Upper lobe of left lung (tissue), 4 donors: Measurements from ENCODE around the gene G0S2.

Source experiments
- POLR2A ChIP-seq, 4 donors: fragments of 450-650 bp; IDR thresholded peaks; one replicate each; pipeline ENCODE4 v1.5.1; 2016 to 2017; ENCODE audit warnings: antibody characterized with exemption in 4 of 4, mild to moderate bottlenecking in 2 of 4
- POLR2AphosphoS5 ChIP-seq, 2 donors: sonication (generic); formaldehyde crosslinking; IDR thresholded peaks; one replicate each; pipeline ENCODE4 v1.5.1; 2017; ENCODE audit warnings: antibody characterized with exemption in 2 of 2
- TF ChIP-seq, protein P1 (sequence below), 6 experiments: fragments of 450-650 bp in 4 of 6; fragments of 200-600 bp in 2 of 6; sonication (generic) in 2 of 6; IDR thresholded peaks; one replicate each; pipeline ENCODE4 v1.5.1; 2016 to 2019; ENCODE audit warnings: antibody characterized with exemption in 6 of 6

DNA sequence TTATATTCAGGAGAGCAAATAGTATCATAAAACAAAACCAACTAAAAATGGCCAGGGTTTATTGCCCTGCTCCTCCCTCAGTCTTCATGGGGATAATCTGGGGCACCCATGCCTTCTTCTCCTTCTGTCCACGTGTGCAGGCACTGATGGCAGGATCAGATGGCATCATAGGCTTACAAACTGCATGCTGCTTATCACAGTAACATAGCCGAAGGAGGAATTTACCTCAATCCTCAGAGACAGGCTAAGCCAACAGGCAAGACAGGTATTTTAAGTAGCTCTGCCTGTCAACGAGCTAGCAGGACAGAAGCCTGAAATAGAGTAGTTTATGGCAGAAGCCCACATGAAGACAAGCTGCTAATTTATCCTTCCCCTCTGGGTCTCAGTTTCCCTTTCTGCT, 32.4 kb upstream of the G0S2 start:
- TF ChIP-seq, protein P1, sequence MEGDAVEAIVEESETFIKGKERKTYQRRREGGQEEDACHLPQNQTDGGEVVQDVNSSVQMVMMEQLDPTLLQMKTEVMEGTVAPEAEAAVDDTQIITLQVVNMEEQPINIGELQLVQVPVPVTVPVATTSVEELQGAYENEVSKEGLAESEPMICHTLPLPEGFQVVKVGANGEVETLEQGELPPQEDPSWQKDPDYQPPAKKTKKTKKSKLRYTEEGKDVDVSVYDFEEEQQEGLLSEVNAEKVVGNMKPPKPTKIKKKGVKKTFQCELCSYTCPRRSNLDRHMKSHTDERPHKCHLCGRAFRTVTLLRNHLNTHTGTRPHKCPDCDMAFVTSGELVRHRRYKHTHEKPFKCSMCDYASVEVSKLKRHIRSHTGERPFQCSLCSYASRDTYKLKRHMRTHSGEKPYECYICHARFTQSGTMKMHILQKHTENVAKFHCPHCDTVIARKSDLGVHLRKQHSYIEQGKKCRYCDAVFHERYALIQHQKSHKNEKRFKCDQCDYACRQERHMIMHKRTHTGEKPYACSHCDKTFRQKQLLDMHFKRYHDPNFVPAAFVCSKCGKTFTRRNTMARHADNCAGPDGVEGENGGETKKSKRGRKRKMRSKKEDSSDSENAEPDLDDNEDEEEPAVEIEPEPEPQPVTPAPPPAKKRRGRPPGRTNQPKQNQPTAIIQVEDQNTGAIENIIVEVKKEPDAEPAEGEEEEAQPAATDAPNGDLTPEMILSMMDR (IDR thresholded peaks at IDR 0.05): no peak
- TF ChIP-seq POLR2AphosphoS5 (IDR thresholded peaks at IDR 0.05) (no peak), POLR2A (IDR thresholded peaks at IDR 0.05) (no peak)
